ENCODE data around the gene AGGF1. TPM values are rescaled to one million over a fixed set of nuclear protein-coding genes. Genes with fewer than 3 reads are reported as not detected.
"Not testable (repeated sequence)": the region's sequence is repeated elsewhere in the genome, so short reads cannot be mapped to it uniquely, and the experiment has no call there.

Gene AGGF1
- total RNA-seq, 1 experiment from 2014 or later: 23.2 TPM

DNA sequence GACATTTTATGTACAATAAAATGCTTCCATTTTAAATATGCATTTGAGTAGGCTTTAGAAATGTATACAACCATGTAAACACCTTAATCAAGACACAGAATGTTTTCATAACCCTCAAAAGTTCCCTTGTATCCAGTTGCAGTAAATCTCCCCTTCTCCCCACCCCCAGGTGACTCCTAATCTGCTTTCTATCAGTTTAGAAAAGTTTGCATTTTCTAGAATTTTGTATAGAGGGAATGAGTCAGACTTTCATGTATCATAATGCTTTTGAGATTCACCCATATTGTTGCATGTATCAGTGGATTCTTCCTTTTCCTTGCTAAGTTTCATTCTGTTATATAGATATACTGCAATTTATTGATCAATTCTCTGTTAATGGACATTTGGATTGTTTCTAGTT, 74.6 kb downstream of the AGGF1 start:
- ChIA-PET POLR2A (no interaction called here), CTCF (no interaction called here)
- peaks cover 11% of the 10 kb centered on the region for H3K36me3 Mint-ChIP-seq
- H3K4me3 Mint-ChIP-seq: no peak overlapping the region
- peaks cover 11% of the 10 kb centered on the region for H3K9me3 Mint-ChIP-seq
- no peaks in the 10 kb centered on the region for H3K27me3 Mint-ChIP-seq (ENCODE audit: low read depth)
- TF ChIP-seq, protein P1, sequence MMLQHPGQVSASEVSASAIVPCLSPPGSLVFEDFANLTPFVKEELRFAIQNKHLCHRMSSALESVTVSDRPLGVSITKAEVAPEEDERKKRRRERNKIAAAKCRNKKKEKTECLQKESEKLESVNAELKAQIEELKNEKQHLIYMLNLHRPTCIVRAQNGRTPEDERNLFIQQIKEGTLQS (CRISPR knock-in tag; conservative IDR thresholded peaks at IDR 0.05): no peak
- TF ChIP-seq ATF6 (CRISPR knock-in tag; IDR thresholded peaks at IDR 0.05) (no peak), ZBTB21 (CRISPR knock-in tag; IDR thresholded peaks at IDR 0.05; ENCODE audit: borderline replicate concordance) (no peak), ZNF263 (CRISPR knock-in tag; IDR thresholded peaks at IDR 0.05; ENCODE audit: low read depth) (no peak), AR (CRISPR knock-in tag; IDR thresholded peaks at IDR 0.05) (no peak), ZNF232 (CRISPR knock-in tag; IDR thresholded peaks at IDR 0.05) (no peak), OVOL2 (CRISPR knock-in tag; IDR thresholded peaks at IDR 0.05; ENCODE audit: borderline replicate concordance) (no peak), ZNF121 (CRISPR knock-in tag; IDR thresholded peaks at IDR 0.05) (no peak), E2F5 (CRISPR knock-in tag; IDR thresholded peaks at IDR 0.05) (no peak), TP53 (CRISPR knock-in tag; IDR thresholded peaks at IDR 0.05) (no peak), GABPB1 (CRISPR knock-in tag; IDR thresholded peaks at IDR 0.05) (no peak), MLX (CRISPR knock-in tag; IDR thresholded peaks at IDR 0.05) (no peak), SP1 (CRISPR knock-in tag; conservative IDR thresholded peaks at IDR 0.05) (no peak), KAT7 (CRISPR knock-in tag; IDR thresholded peaks at IDR 0.05; ENCODE audit: borderline replicate concordance) (no peak), ZNF396 (CRISPR knock-in tag; IDR thresholded peaks at IDR 0.05; ENCODE audit: borderline replicate concordance) (no peak)
- TF ChIP-seq, protein P2, sequence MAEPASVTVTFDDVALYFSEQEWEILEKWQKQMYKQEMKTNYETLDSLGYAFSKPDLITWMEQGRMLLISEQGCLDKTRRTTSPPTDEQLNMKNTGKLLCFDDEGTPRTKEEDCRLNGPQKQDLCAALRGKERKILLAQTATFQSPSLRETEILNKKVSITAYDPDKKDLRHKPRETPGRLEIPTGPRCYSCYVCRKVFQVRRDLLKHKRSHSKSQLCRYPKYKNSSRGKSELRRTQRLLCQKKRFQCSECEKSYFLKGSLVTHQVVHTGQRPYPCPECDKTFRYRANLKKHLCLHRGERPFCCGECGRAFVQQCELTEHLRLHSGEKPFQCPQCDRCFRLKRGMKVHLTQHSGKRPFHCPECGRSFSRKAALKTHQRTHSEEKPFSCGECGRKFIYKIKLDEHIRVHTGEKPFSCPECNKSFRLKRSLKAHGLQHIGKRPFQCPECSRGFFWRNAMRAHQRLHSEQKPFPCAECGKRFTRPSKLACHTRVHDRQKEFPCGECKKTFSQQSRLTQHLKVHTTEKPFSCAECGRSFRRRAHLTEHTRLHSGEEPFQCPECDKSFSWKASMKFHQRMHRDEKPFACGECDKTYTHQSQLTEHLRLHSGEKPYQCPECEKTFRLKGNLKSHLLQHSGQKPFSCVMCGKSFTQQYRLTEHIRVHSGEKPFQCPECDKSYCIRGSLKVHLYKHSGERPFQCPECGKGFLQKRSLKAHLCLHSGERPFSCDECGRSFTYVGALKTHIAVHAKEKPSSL (CRISPR knock-in tag; conservative IDR thresholded peaks at IDR 0.05): no peak
- TF ChIP-seq, protein P3, sequence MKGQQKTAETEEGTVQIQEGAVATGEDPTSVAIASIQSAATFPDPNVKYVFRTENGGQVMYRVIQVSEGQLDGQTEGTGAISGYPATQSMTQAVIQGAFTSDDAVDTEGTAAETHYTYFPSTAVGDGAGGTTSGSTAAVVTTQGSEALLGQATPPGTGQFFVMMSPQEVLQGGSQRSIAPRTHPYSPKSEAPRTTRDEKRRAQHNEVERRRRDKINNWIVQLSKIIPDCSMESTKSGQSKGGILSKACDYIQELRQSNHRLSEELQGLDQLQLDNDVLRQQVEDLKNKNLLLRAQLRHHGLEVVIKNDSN (CRISPR knock-in tag; IDR thresholded peaks at IDR 0.05): no peak
- TF ChIP-seq, protein P4, sequence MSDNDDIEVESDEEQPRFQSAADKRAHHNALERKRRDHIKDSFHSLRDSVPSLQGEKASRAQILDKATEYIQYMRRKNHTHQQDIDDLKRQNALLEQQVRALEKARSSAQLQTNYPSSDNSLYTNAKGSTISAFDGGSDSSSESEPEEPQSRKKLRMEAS (CRISPR knock-in tag; IDR thresholded peaks at IDR 0.05): no peak
- no peak overlapping the region for H3K27ac Mint-ChIP-seq
- ATAC-seq (no peak), DNase-seq (ENCODE audit: low spot score) (no peak)
- no peaks in the 10 kb centered on the region for H3K4me1 Mint-ChIP-seq

DNA sequence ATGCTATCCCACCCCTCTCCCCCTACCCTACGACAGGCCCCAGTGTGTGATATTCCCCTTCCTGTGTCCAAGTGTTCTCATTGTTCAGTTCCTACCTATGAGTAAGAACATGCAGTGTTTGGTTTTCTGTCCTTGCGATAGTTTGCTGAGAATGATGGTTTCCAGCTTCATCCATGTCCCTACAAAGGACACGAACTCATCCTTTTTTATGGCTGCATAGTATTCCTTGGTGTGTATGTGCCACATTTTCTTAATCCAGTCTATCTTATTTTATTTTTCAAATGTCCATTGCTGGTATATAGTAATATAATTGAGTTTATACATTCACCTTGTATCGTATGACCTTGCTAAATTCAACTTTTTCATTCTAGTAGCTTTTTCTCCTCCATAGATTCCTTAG, 76.8 kb downstream of the AGGF1 start:
- Mint-ChIP-seq H3K9me3 (peaks cover 12% of the 10 kb centered on the region), H3K36me3 (peaks cover 15% of the 10 kb centered on the region)
- CTCF ChIA-PET: interaction anchor here (1.3 kb wide), 1 partner anchor 30 kb away, joined by 4 read pairs; no protein-coding TSS in a partner anchor
- H3K27me3 Mint-ChIP-seq (ENCODE audit: low read depth); POLR2A ChIA-PET; H3K4me1 Mint-ChIP-seq; ATAC-seq; H3K27ac Mint-ChIP-seq; H3K4me3 Mint-ChIP-seq; DNase-seq (ENCODE audit: low spot score): not testable (repeated sequence)
